Anterior cingulate cortex (tissue), 58 donors: Measurements from ENCODE around the gene ATF3.

Source experiments
- DNase-seq, 58 donors: peaks; one replicate each; lab custom pipeline; 2025; lab: John Stamatoyannopoulos, UW

ATF3 gene

GRCh38 chr1:212607206-212607912, 1.2 kb upstream of the ATF3 start:
- DNase-seq, result peak in 7 of 58 donors; percentile 14 to 52 (median 38)

- DNase-seq, result peak in 10 of 58 donors; percentile 41 to 69 (median 51)
Measured at GRCh38 chr1:212607913-212608391, 609 bp upstream of the ATF3 start.

GRCh38 chr1:212608959-212609700, 569 bp downstream of the ATF3 start:
- DNase-seq, result peak in 34 of 58 donors; percentile 7 to 70 (median 38)

DNA sequence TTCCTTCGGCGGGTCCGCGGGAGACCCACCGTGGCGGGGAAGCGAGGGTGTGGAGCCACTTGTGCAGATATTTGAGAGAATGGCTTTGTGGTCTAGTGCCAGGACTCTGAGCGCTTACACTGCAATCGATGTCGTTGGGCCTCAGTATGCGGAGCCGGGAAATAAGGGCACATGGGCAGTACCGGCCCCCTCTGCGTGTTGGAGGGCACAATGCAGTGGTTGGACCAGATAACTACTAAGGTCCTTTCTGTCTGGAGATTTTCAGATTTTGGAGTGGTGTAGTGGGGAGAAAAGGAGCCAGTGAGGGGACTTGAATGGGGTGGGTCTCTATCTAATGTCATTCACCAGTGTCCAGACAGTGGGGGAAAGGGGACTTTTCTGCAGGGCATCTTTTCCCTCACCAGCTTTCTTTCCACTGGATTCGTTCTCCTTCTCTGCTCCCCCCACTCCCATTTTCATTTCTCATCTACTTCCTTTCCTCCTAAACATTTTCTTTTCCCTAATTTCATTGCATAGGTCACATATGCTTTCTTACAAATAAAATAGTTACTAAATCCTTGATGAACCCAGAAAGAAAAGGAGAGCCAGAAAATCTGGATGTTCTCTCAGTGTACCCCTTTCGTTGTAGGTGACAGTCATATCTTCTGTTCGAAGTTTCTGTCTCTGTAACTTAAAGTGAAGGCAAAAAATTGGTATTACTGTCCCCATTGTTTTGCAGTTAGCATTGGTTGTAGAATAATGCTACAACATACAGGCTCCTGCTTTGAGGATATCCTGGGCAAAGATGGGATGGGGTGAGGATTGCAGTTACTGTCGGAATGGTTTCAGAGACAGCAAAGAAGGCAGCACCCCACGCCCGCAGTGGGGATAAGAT, 1.4 kb downstream of the ATF3 start:
- peak in 1 of 58 donors; percentile 43 for DNase-seq

DNA sequence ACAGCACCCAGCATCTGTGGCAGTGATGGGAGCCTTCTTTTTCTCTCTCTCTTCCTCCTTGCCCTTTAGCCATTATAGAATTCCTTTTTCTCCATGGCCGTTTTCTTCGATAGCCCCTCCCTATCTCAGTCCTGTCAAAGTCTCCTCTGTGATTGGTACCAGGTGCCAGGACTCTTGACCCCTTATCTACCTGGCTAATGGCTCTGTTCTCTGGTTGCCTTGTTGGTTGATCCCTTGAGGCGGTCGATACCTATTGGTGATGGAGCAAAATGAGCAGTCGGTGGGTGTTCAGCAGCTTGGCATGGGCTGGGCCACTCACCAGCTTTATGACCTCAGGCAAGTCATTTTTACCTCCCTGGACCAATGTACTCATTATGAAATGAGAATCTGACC, 2.0 kb downstream of the ATF3 start:
- DNase-seq, result no peak

DNA sequence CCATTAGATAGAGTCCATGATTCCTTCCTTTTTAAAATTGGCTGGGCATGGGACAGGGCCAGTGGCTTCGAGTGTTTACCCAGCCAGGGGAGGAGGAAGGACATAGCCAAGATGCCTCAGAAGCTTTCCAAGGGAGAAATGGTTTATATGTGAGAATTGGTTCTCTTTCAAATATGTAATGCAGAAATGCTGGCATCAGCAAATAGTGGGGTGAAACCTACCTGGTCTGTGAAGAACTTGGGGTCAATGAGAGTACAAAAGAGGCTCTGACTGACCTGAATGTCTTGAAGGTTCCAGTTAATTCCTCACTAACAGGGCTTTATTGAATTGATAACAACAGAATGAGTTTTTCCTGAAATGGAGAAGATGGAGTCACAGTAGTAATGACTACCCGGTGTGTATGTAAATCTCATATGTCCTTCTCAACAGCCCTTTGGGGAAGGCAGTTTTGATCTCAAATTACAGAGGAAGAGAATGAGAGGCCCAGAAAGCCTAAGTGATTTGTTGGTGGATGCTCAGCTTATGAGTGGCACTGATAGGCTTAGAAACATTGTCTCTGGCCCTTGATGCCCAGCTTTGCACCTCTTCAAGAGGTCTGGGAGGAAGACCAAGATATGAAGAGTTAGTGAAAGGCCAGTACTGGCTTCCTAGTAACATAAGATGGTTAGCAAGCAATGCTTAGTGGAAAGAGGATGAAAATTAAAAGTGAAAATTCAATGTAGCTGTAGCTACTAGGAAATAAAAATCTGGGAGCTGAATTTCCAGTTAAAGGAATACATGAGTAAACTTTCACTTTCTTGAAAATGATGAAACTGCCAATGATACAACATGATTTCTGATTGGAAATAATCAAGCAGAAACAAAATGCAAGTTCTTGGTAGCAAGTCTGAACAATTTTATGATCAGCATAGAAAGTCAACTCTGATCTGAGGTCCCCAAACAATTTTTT, 2.7 kb downstream of the ATF3 start:
- no peak for DNase-seq

DNA sequence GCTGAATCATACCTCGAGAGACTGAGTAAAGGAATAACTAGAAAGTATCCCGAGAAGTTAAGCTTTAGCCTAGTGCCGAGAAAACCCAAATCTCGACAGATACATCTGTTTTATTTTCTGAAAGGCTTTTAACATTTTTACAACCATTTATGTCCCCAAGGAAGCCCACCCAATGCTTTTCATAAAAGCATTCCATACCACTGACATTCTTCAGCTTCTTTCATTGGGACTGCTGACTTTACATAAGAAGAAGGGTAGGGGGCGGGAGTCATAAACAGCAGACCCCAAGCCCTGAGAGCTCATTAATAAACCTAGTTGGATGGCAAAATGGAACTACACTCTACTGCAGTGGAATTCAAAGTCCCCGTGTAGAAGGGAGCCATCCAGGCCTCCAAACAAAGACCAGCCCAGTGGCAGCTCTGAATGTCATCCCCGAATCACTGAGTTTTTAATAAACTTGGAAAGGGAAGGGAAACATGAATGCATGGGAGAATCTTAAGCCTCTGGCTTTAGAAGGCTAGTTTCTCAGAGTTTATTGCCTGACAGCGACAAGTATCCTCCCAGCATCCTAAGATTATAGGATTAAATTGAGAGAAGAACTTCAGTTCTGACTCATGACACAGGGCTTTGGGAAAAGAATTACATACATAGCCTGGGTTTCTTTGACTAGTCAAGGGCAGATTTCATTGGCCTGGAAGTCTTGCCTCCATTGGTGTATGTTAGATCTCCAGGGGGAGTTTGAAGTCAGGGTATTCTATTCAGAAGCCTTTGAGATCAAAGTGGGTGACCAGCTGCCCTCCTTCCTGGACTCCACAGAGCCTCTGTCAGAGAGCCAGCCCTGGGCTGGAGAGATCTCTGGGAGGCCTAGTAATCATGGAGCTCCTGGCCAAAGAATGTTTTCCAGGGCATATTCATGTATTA, 3.7 kb downstream of the ATF3 start:
- no peak for DNase-seq

DNA sequence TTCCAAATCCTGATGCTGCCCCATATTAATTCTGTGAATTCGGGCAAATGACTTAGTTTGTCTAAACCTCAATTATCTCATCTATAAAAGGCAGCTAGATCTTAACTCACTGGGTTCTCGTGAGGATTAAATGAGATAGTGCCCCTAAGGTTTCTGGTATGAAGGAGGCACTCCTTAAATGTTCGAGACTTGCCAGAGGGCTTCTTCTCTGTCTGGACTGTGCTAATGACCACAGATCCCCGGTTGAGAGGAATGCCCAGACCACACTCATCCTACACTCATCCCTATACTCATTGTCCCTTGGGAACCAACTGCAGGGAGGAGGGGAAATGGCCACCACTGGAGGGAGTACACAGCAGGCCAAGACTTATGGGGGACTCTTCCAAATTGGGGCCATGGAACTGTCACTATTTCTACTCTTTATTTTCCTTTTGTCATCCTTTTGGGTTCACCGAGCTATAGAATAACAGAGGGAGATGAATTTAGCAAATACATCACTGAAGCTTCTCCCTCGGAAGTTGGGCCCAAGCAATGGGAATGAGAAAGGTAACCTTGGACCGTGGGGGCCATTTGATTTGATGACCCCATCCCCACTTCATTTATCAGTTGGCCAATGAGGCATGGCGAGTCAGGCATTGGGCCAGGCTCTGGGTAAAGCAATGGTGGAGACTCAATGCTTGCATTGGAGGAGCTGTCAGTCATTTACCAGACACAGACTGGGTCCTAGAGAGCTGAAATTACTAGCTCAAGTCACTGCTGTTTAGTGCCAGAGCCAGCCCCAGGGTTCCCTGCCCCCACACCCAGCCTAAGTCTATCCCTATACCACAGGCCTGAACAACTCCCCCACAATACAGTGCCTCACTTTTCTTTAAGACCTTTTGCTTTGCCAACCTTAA, 5.1 kb downstream of the ATF3 start:
- DNase-seq, result no peak

DNA sequence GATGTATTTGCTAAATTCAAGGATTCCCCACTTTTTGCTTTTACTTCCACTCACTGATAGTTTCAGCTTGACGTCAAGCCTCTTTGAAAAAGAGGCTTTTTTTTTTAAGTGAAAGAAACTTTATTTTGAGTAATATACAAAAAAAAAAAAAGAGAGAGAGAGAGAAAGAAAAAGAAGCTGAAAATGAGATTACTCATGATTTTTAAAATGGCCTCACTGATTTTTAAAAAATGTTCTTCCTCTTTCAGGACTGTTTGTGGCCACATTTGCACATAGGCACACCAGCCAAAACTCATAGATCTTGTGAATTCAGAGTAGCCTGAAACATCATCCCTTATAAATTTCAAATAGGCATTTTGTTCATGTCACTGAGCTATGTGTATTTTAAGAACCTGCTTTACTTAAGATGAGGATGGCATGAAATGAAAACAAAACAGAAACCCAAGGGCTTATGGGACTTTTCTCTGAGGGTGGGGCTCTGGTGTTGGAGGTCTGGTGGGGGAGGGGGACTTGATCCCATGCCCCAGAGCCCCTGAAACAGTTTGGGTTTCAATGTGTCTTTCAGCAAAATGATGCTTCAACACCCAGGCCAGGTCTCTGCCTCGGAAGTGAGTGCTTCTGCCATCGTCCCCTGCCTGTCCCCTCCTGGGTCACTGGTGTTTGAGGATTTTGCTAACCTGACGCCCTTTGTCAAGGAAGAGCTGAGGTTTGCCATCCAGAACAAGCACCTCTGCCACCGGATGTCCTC, 6.1 kb downstream of the ATF3 start:
- no peak for DNase-seq

DNA sequence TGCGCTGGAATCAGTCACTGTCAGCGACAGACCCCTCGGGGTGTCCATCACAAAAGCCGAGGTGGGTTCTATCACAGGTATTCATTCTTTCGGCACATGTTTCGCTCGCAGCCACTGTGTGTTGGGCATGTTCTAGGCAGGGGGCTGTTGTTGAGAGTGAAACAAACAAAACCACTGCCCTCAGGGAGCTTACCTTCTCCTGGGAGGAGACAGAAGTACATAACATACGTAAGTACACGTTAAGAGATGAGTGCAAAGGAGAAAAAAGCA, 6.6 kb downstream of the ATF3 start:
- no peak for DNase-seq

- DNase-seq, result no peak
Measured at GRCh38 chr1:212618466-212619210, 10.1 kb downstream of the ATF3 start.

DNA sequence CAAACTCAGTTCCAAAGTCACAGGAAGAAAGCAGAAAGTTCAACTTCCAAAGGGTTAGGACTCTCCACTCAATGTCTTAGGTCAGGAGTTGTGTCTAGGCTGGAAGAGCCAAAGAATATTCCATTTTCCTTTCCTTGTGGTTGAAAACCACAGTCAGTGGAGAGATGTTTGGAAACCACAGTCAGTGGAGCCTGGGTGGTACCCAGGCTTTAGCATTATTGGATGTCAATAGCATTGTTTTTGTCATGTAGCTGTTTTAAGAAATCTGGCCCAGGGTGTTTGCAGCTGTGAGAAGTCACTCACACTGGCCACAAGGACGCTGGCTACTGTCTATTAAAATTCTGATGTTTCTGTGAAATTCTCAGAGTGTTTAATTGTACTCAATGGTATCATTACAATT, 11.7 kb downstream of the ATF3 start:
- DNase-seq, result no peak

DNA sequence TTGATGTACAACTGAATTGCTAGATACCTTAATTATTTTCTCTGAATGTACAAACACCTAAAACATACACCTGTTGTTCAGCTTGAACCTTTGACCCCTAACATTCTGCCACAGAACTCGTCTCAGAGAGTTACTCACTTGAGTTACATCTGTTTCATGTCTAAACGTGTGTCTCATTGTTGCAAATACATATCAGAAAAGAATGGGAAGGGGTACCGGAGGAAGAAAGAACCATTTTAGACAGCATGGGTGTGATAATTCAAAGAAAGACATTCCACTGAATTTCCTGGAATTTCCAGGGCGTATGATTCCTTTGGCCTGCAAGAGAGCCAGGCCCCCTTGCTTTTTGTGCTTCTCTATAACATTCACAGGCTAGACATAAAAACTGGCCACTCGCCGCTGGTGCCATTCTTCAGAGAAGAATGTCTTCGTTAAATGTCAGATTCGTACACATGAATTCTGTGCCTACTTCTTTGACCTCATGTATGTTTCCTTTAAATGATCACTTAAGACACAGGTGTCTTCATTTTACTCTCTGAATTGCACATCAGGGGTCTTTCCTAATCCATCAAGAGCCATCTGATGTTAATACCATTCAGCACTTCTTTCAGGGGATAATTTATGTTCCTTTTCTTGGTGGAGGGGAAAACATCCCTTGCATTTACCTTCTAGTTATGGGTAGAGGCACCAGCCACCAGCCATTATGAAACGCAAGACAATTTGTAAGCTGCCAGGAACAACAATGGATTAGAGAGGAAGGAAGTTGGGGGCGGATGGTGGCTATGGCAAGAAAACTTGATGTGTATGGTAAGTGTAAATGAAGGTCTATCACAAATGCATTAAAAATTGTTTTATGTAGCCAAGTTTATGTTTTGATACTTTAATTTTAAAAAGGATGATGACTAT, 12.7 kb downstream of the ATF3 start:
- DNase-seq, result no peak

DNA sequence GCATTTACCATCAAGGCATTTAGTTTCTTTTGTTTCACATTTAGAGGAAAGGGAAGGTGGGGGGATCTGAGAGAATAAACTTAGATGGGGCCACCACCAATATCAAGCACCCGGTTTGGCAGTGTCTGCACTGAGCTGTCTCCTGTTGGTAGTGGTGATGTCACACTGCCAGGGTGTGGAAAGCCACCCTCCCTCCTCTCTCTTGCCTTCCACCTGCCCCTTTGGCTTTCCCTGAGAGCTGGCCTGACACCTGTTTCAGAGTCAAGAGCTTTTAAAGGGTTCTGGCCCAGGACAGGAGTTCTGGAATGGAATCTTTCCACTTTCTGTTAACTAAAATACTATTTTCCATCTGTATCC, 13.4 kb downstream of the ATF3 start:
- DNase-seq, result no peak

- DNase-seq, result no peak
Measured at GRCh38 chr1:212622467-212622866, 13.9 kb downstream of the ATF3 start.

- DNase-seq, result no peak
Measured at GRCh38 chr1:212622906-212623305, 14.3 kb downstream of the ATF3 start.
